GM19023 (cell line): ENCODE results near the gene ELANE.
"Not testable (repeated sequence)": the region's sequence is repeated elsewhere in the genome, so short reads cannot be mapped to it uniquely, and the experiment has no call there.

Experiments used
- ATAC-seq: cut with Tn5 transposase; IDR thresholded peaks from one replicate; pipeline ENCODE4 v1.9.1; 2021; ENCODE audit warnings: mild to moderate bottlenecking, moderate library complexity; ENCODE audit not compliant: unreplicated experiment

The ELANE gene

GRCh38 chr19:835210-835810, 16.8 kb upstream of the ELANE start:
- ATAC-seq = no peak

GRCh38 chr19:840519-841206, 11.4 kb upstream of the ELANE start, which contains the start of gene PRTN3:
Gene PRTN3, plus strand, starts transcription at chr19:840999. Its CDS starts 10 bp downstream, at chr19:841009.
- no peak for ATAC-seq

- not testable (repeated sequence) for ATAC-seq
These were observed 9.3 kb upstream of the ELANE start for GRCh38 chr19:842802-843179.

GRCh38 chr19:843180-843835, 8.8 kb upstream of the ELANE start:
- no peak for ATAC-seq

- no peak for ATAC-seq
These were observed 8.1 kb upstream of the ELANE start for GRCh38 chr19:843836-844545.

GRCh38 chr19:844546-844971, 7.5 kb upstream of the ELANE start:
- ATAC-seq = no peak

- no peak for ATAC-seq
These were observed 6.2 kb upstream of the ELANE start for GRCh38 chr19:845707-846521.

GRCh38 chr19:848386-848921, 3.6 kb upstream of the ELANE start:
- no peak for ATAC-seq

GRCh38 chr19:849195-849594, 2.9 kb upstream of the ELANE start:
- not testable (repeated sequence) for ATAC-seq

- ATAC-seq = no peak
These were observed 1.7 kb upstream of the ELANE start for GRCh38 chr19:850221-850978.

- ATAC-seq = no peak
These were observed 1.1 kb upstream of the ELANE start for GRCh38 chr19:850979-851335.

GRCh38 chr19:853014-853585, 997 bp downstream of the ELANE start:
- ATAC-seq = no peak

- not testable (repeated sequence) for ATAC-seq
These were observed 1.6 kb downstream of the ELANE start for GRCh38 chr19:853614-854220.

- no peak for ATAC-seq
These were observed 2.4 kb downstream of the ELANE start for GRCh38 chr19:854549-854948.

GRCh38 chr19:855142-855541, 3.0 kb downstream of the ELANE start:
- ATAC-seq = no peak

- ATAC-seq = no peak
These were observed 3.5 kb downstream of the ELANE start for GRCh38 chr19:855566-856120.

GRCh38 chr19:858284-858683, 6.2 kb downstream of the ELANE start:
- no peak for ATAC-seq
